GM10266 (cell line): ENCODE data around the gene DKK3.

Source experiments
- DNase-seq: peaks from one replicate; pipeline ENCODE4 v3.0.0; 2012; ENCODE audit errors: extremely low spot score
- CTCF ChIP-seq: IDR thresholded peaks from 2 replicates; pipeline ENCODE4 v1.5.1; 2012; ENCODE audit warnings: mild to moderate bottlenecking, low read depth; ENCODE audit not compliant: control insufficient read depth, insufficient read depth; ENCODE audit errors: missing control alignments

Gene DKK3

GRCh38 chr11:12001186-12001585, 7.2 kb downstream of the DKK3 start:
- TF ChIP-seq CTCF, result no peak
- no peak for DNase-seq

DNA sequence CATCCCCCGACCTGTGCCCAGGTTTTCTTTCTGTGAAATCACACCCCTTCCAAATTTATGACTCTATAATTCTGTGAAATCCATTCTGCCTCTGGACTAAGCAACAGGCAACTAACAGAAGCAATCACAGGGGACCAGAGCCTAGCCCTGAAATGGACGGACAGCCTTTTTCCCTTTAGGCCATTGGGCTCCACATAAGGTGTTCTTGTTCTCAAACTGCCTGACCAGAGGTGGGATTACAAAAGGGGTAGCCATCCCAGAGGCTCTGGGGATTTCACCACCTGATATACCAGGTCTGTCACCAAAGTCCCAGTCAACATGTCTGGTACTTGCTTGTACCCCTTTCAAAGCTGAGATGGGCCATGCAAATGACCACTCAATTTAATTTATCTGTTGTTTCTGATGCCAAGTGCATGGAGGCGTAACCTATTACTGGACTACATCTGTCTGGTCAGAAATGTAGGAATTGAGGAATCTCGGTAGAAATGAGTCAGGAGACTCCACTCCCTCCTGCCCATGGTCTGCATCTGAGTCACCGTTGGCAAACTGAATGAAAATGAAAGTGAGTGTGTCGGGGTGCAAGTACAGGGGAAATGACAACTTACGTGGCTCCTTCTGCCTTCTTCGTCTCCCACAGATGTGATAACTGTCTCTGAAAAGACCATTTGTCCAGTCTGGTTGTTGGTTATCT, 10.2 kb downstream of the DKK3 start:
- DNase-seq, result no peak
- TF ChIP-seq CTCF, result no peak

DNA sequence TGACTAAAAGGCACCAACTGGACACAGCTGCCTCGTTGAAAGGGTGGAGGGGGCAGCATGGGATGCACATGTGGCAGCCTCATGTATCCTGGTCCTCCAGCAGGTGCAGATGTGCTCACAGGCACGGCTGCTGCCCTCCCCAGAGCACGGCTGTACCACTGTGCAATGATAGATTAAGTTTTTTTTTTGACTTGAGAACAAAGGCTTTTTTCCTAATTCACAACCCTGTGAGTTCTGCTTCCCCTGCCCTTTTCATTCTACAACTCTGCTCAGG, 11.4 kb downstream of the DKK3 start:
- no peak for DNase-seq
- TF ChIP-seq CTCF, result no peak

- DNase-seq, result no peak
- no peak for TF ChIP-seq CTCF
Measured at GRCh38 chr11:11996321-11997048, 11.9 kb downstream of the DKK3 start.

DNA sequence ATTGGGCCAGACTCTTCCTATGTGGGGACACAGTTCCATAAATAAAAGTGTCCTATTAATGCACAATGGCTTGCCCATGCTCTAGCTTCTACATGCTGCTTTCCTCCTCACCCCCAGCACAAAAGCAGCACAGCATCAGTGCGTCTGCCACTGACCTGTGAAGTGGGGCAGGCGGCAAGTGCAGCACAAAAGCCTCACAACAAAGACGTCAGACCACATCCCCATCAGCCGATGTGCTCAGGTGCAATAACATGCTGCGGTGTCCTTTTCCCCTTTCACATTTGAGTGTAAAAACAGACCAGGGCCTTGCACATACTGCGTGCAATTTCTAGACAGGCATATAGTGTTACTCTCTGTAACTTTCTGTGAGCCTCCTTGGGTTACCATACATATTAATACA, 12.8 kb downstream of the DKK3 start:
- TF ChIP-seq CTCF, result no peak
- no peak for DNase-seq

DNA sequence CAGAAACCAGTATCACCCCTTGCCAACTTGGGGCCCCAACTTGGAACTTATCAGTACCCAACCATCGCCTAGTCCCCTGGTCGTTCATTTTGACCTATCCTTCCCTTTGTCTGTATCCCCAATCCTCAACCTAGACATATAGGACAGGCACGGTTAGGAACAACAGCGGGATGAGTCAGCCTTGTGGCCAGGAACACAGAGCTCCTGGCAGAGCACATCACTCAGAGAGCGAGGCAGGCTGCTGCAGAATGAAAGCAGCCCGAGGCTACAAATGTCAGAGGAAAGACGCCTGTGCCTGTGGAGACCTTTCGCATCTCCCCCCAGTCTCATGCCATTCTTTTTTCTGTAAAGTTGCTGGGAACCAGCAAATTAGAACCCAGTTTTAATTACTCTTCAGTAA, 14.6 kb downstream of the DKK3 start:
- no peak for DNase-seq
- TF ChIP-seq CTCF, result no peak
